Measurements from ENCODE around the gene IQCH. TPM values are rescaled to one million over a fixed set of nuclear protein-coding genes. Genes with fewer than 3 reads are reported as not detected.

The IQCH gene
- polyA plus RNA-seq, 3 donors: 6.9 to 10.1 (median 7.6) TPM

DNA sequence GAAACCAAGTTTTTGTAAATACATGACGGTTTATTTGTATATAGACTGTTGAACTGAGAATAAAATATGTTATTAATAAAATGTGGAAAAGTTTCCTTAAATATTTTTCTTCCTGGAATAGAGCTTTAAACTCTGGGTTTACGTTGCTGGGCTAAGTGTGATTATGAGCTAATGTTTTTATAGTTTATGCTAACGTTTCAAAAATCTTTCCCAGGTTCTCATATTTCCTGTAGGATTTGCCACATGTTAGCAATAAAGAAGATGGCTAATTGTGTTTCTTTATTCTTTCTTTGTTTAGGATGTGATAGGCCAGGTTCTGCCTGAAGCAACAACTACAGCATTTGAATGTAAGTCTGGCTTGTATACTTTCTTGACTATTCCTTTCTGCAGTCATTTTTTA is 295.1 kb downstream of the IQCH start:
- DNase-seq (ENCODE audit: low read depth in 3 of 3, low spot score in 2 of 3): no peak

DNA sequence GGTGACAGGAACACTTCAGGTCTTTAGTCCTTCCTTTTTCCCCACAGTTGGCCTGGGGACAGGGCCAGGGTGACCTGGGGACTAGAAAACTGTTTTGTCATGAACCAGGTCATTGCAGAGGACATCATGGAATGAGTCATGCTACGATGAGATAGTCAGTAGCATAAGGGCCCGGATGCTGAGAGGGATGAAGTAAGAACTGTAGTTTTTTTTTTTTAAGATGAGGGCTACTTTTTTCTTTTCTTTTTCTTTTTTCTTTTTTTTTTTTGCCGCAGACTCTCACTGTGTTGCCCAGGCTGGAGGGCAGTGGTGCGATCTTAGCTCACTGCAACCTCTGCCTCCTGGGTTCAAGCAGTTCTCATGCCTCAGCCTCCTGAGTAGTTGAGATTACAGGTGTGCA is 295.9 kb downstream of the IQCH start:
- DNase-seq (ENCODE audit: low read depth in 3 of 3, low spot score in 2 of 3): no peak

DNA sequence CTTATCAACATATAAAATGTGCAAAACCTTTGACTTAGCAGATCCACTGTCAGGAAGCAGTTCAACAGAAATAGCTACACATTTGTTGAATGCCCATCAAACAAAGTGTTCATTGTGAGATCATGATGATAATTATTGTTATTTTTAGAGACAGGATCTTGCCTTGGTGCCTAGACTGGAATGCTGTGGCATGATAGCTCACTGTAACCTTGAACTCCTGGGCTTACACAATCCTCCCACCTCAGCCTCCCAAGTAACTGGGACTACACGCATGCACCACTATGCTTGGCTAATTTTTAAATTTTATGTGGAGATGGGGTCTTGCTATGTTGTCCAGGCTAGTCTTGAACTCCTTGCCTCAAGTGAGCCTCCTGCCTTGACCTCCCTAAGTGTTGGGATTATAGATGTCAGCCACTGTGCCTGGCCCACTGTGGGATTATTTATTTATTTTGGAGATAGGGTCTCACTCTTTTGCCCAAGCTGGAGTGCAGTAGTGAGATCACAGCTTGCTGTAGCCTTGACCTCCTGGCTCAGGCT is 296.7 kb downstream of the IQCH start:
- no peak for DNase-seq (ENCODE audit: low read depth in 3 of 3, low spot score in 2 of 3)

Other genes starting within 250 kb of the IQCH start
- 10 to 100 TPM; 43.2 to 47.3 (median 46.0) TPM for gene SMAD3, start 189.2 kb upstream of the IQCH start, polyA plus RNA-seq (ENCODE audit: insufficient read length in 3 of 3)
- 10 to 100 TPM; 62.8 to 72.1 (median 63.3) TPM for gene AAGAB, start 125 bp upstream of the IQCH start, polyA plus RNA-seq (ENCODE audit: insufficient read length in 3 of 3)

Data from right renal cortex interstitium (tissue), 3 donors.